ENCODE data around the gene NTF3.

Gene NTF3

DNA sequence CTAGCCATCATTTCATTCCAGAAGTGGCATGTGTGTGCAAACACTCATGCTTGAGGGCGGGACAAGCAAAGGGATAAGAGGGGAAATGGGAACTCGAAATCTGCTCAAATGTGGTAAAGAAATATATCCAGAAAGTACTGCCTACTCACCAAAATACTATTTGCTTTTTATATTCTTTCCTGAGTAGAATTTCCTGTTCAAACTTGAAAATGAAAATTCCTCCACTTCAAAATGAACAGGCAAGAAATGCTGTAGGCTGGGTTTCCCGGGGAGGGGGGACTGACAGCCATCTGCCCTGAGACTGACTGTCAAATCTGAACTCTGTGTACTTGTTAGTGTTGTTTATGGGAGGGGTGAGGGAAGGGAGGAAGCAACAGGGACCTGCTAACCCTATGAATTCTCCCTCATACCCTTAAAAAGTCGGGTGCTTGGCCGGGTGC lies 34.6 kb downstream of the NTF3 start:
- no peak for DNase-seq (ENCODE audit: low read depth)
- TF ChIP-seq, protein P1, sequence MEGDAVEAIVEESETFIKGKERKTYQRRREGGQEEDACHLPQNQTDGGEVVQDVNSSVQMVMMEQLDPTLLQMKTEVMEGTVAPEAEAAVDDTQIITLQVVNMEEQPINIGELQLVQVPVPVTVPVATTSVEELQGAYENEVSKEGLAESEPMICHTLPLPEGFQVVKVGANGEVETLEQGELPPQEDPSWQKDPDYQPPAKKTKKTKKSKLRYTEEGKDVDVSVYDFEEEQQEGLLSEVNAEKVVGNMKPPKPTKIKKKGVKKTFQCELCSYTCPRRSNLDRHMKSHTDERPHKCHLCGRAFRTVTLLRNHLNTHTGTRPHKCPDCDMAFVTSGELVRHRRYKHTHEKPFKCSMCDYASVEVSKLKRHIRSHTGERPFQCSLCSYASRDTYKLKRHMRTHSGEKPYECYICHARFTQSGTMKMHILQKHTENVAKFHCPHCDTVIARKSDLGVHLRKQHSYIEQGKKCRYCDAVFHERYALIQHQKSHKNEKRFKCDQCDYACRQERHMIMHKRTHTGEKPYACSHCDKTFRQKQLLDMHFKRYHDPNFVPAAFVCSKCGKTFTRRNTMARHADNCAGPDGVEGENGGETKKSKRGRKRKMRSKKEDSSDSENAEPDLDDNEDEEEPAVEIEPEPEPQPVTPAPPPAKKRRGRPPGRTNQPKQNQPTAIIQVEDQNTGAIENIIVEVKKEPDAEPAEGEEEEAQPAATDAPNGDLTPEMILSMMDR (IDR thresholded peaks at IDR 0.05; ENCODE audit: low read depth, low read length, missing control alignments), result no peak
- in situ Hi-C loops (cut with HindIII; ENCODE audit: low sequenced_read_pairs), result no loop called here
- no peak overlapping the region for H3K4me3 ChIP-seq (ENCODE audit: low read depth, low read length)

DNA sequence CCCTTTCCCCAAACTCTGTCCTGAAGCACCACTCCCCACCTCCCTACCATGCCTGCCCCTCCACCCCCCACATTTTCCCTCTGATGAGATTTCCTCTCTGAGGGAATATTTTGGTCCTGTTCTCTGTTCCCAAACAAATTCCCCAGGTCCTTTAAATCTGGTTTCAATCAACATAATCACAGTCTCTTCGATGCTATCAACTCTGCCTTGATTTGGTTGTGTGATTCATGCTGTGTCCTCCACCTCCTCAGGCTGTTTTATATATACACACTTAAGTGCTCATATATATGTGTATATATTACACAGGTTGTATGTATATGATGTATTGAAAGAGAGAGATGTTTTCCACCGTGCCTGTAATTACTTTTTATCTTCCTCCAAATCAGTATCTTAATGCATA lies 36.0 kb downstream of the NTF3 start:
- in situ Hi-C loops (cut with HindIII; ENCODE audit: low sequenced_read_pairs), result no loop called here
- no peak overlapping the region for H3K4me3 ChIP-seq (ENCODE audit: low read depth, low read length)
- no peak for DNase-seq (ENCODE audit: low read depth)
- TF ChIP-seq, protein P1 (IDR thresholded peaks at IDR 0.05; ENCODE audit: low read depth, low read length, missing control alignments), result no peak

DNA sequence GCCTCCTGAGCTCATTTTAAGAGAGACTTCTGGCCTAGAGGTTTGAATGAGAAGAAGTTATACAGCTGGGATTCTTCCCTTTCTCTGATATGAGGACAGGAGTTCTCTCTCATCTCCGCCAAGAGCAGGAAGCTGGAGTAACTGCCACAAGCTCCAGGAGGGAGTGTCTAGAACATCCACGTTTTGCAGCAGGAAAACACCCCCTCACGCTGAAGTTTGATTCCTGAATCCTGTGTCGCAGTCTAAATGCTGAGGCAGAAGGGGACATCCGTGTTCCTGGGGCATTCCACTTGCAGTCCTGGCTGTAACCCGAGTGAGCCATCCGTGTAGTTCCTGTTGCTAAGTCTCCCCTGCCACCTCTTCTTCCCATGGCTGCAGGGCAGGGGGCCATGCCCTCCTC lies 38.3 kb downstream of the NTF3 start:
- in situ Hi-C loops (cut with HindIII; ENCODE audit: low sequenced_read_pairs), result no loop called here
- no peak overlapping the region for H3K4me3 ChIP-seq (ENCODE audit: low read depth, low read length)
- TF ChIP-seq, protein P1 (IDR thresholded peaks at IDR 0.05; ENCODE audit: low read depth, low read length, missing control alignments), result no peak
- DNase-seq (ENCODE audit: low read depth), result no peak

DNA sequence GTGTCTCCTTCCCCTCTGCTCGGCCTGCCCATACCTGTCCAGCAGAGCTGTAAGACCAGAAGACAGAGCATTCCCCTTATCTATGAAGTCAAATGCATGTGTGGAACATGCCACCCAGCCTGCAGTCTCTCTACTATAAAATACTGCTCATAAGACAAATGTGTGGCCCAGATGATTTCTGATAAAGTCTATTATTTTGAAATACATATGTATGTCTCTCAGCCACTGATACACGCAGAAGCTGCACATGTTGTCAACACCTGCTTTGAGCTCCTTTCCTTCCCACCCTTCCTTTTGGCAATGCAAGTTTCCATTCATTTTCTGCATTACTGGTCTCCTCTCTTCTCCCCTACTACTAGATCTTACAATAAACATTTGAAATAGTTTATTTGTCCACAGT lies 38.8 kb downstream of the NTF3 start:
- H3K4me3 ChIP-seq (ENCODE audit: low read depth, low read length), result no peak overlapping the region
- no peak for DNase-seq (ENCODE audit: low read depth)
- TF ChIP-seq, protein P1 (IDR thresholded peaks at IDR 0.05; ENCODE audit: low read depth, low read length, missing control alignments), result no peak
- in situ Hi-C loops (cut with HindIII; ENCODE audit: low sequenced_read_pairs), result no loop called here

DNA sequence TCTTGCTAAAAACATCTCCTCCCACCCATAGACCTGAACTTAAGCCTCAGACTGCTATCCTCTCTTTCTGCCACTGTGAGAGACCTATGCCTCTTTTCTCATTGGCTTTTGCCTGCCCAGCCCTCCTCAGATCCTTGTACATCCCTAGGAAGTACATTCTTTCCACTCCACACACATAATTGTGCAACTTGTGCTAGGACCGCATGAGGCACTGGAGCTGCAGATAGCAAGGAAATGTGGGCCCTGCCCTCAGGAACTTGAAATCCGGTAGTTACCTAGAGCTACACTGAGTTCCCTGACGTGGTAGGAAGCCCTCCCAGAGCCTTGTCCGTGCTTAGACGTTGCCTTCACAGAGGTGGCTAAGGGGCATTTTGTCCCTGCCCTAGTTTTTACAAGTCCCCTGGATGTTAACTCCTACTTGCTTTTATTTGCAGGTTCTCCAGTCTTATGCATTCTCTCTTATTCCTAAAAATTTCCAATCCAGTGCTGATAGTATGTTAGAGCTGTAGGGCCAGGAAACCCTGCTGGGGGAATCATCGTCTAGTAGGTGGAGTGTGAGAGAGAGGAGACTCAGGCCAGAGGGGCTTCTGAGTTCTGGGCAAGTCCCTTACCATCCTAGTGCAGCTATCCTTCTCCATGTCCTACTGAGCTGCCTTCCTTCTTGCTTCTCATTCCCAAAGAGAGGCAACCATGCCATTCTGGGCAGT lies 41.3 kb downstream of the NTF3 start:
- no peak for DNase-seq (ENCODE audit: low read depth)
- in situ Hi-C loops (cut with HindIII; ENCODE audit: low sequenced_read_pairs), result no loop called here
- TF ChIP-seq, protein P1 (IDR thresholded peaks at IDR 0.05; ENCODE audit: low read depth, low read length, missing control alignments), result no peak
- H3K4me3 ChIP-seq (ENCODE audit: low read depth, low read length), result no peak overlapping the region

DNA sequence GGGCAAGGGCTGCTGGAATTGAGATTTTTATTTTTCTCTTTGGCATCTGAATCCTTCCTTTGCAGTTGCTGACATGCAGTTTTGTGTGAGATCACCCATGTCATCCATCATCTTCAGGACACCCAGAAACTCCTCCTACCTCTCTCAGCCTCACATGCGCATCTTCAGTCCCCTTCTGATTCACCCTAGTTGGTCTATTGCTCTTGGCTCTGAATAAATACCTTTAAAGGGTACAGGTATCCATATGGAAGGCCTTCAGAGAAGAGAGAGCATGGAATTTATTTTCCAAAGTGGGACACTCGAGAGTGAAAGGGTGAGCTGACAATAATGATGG lies 41.8 kb downstream of the NTF3 start:
- TF ChIP-seq, protein P1 (IDR thresholded peaks at IDR 0.05; ENCODE audit: low read depth, low read length, missing control alignments), result no peak
- no peak overlapping the region for H3K4me3 ChIP-seq (ENCODE audit: low read depth, low read length)
- no peak for DNase-seq (ENCODE audit: low read depth)
- in situ Hi-C loops (cut with HindIII; ENCODE audit: low sequenced_read_pairs), result no loop called here
